Measurements from ENCODE around the gene GNAI3. TPM values are rescaled to one million over a fixed set of nuclear protein-coding genes. Genes with fewer than 3 reads are reported as not detected.

GNAI3 gene
- total RNA-seq, 4 donors from 2014 or later = 5.9 to 7.2 (median 6.6) TPM

- H3K36me3 ChIP-seq = no peaks in the 10 kb centered on the region
- H3K9me3 ChIP-seq = no peaks in the 10 kb centered on the region
- H3K4me1 ChIP-seq = peaks cover 19 to 34% (median 21%) of the 10 kb centered on the region in 4 donors
- intact Hi-C loops (cut with DNase I) = loop anchor here (5.0 kb wide), 1 partner anchor 103 kb away; the partner anchor contains the start of gene PSMA5
- 84% methylated on average over 5 of the region's 13 CpGs for WGBS
- no peak for DNase-seq (ENCODE audit: extremely low spot score)
- TF ChIP-seq POLR2AphosphoS5 (IDR thresholded peaks at IDR 0.05) = no peak
- TF ChIP-seq, protein P1, sequence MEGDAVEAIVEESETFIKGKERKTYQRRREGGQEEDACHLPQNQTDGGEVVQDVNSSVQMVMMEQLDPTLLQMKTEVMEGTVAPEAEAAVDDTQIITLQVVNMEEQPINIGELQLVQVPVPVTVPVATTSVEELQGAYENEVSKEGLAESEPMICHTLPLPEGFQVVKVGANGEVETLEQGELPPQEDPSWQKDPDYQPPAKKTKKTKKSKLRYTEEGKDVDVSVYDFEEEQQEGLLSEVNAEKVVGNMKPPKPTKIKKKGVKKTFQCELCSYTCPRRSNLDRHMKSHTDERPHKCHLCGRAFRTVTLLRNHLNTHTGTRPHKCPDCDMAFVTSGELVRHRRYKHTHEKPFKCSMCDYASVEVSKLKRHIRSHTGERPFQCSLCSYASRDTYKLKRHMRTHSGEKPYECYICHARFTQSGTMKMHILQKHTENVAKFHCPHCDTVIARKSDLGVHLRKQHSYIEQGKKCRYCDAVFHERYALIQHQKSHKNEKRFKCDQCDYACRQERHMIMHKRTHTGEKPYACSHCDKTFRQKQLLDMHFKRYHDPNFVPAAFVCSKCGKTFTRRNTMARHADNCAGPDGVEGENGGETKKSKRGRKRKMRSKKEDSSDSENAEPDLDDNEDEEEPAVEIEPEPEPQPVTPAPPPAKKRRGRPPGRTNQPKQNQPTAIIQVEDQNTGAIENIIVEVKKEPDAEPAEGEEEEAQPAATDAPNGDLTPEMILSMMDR (IDR thresholded peaks at IDR 0.05) = no peak
- no peak for TF ChIP-seq EP300 (IDR thresholded peaks at IDR 0.05)
- no peak for TF ChIP-seq POLR2A (IDR thresholded peaks at IDR 0.05; ENCODE audit: low read depth)
- H3K27ac ChIP-seq (replicated peaks in 1 of 4) = no peak overlapping the region
- no peaks in the 10 kb centered on the region for H3K27me3 ChIP-seq
- H3K4me3 ChIP-seq = no peak overlapping the region
These were observed 17.8 kb upstream of the GNAI3 start for GRCh38 chr1:109530457-109531087.

DNA sequence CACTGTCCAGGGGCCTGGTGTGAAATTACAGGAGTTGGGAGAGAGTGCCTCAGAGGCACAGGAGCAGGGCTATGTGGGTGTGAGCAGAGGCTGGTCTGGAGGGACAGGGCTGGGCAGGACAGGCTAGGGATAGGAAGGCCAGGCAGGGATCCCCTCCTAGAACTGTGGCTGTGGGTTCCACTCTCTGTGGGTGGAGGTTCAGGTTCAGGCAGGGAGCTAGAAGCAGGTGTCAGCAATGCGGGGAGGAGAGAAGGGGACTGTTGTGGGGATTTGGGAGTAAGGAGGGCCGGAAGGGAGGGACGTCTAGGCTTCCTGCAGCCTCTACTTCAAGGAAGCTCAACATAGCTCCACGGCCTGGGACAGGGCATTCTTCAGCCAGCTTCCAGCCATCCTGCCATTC lies 17.0 kb upstream of the GNAI3 start:
- Histone ChIP-seq H3K27me3 (no peaks in the 10 kb centered on the region), H3K4me3 (no peak overlapping the region), H3K9me3 (no peaks in the 10 kb centered on the region), H3K4me1 (peaks cover 27 to 42% (median 28%) of the 10 kb centered on the region in 4 donors), H3K36me3 (no peaks in the 10 kb centered on the region), H3K27ac (replicated peaks in 1 of 4) (no peak overlapping the region)
- DNase-seq (ENCODE audit: extremely low spot score) = no peak
- intact Hi-C loops (cut with DNase I) = loop anchor here (5.0 kb wide), 1 partner anchor 104 kb away; the partner anchor contains the start of gene PSMA5
- TF ChIP-seq, protein P1 (IDR thresholded peaks at IDR 0.05) = no peak
- TF ChIP-seq POLR2A (IDR thresholded peaks at IDR 0.05; ENCODE audit: low read depth) = no peak
- no peak for TF ChIP-seq EP300 (IDR thresholded peaks at IDR 0.05)
- no peak for TF ChIP-seq POLR2AphosphoS5 (IDR thresholded peaks at IDR 0.05)
- 88% methylated on average over 4 of the region's 4 CpGs for WGBS

- no peak overlapping the region for H3K27ac ChIP-seq (replicated peaks in 1 of 4)
- intact Hi-C loops (cut with DNase I) = loop anchor here (2.0 to 5.0 kb wide), 2 partner anchors 41 to 105 kb away; partner anchors contain the start of gene PSMA5
- DNase-seq (ENCODE audit: extremely low spot score) = no peak
- 41% methylated on average over 16 of the region's 16 CpGs for WGBS
- peaks cover 32 to 47% (median 32%) of the 10 kb centered on the region in 4 donors for H3K4me1 ChIP-seq
- peak overlapping the region; percentile 7 to 43 (median 20) for H3K4me3 ChIP-seq
- TF ChIP-seq POLR2A (IDR thresholded peaks at IDR 0.05; ENCODE audit: low read depth) (no peak), POLR2AphosphoS5 (IDR thresholded peaks at IDR 0.05) (no peak), EP300 (IDR thresholded peaks at IDR 0.05) (no peak)
- TF ChIP-seq, protein P1 (IDR thresholded peaks at IDR 0.05) = no peak
- no peaks in the 10 kb centered on the region for H3K9me3 ChIP-seq
- H3K27me3 ChIP-seq = no peaks in the 10 kb centered on the region
- H3K36me3 ChIP-seq = no peaks in the 10 kb centered on the region
These were observed 16.5 kb upstream of the GNAI3 start for GRCh38 chr1:109531826-109532364.

DNA sequence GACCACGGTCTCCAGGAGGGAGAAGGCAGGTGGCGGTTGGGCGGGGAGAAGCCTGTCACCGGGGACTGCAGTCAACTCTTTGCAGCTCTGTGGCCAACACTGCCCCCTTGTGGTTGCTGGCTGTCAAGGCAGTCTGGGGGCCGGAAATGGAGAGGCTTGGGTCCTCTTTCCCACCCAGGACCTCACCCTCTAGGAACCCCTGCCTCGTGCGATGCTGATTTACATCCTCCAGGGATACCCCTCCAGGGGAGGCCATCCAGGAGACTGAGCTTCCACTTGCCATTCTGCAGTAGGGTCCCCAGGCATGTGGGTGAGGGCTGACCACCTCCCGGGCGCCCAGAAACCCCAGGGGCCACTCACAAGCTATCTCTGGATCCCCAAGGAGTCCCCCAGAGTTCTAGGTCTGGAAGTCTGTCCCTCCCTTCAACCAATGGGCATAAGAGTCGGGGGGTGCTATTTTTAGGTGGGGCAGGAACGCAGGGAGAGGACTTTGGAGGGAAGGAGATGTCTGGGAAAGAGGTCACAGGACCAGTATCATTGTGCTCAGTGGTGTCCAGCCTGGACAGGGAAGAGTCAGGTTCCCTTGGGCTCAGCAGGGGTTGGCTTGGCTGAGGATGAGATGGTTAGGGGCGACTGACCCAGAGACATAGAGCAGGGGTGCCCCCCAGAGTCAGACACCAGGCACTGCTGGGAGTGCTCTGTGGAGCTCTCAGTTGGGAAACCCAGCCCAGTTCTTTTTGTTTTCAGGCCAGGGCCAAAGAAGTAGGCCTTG lies 15.9 kb upstream of the GNAI3 start:
- no peaks in the 10 kb centered on the region for H3K9me3 ChIP-seq
- H3K36me3 ChIP-seq = no peaks in the 10 kb centered on the region
- TF ChIP-seq EP300 (IDR thresholded peaks at IDR 0.05) = no peak
- TF ChIP-seq, protein P1 (IDR thresholded peaks at IDR 0.05) = peak; percentile 47 to 99 (median 98)
- TF ChIP-seq POLR2AphosphoS5 (IDR thresholded peaks at IDR 0.05) = peak in 1 of 2 donors; percentile 43
- H3K4me3 ChIP-seq = peak overlapping the region; percentile 7 to 43 (median 20)
- no peaks in the 10 kb centered on the region for H3K27me3 ChIP-seq
- DNase-seq (ENCODE audit: extremely low spot score) = no peak
- 16% methylated on average over 11 of the region's 12 CpGs for WGBS
- peaks cover 32 to 47% (median 32%) of the 10 kb centered on the region in 4 donors for H3K4me1 ChIP-seq
- H3K27ac ChIP-seq (replicated peaks in 1 of 4) = peak overlapping the region; percentile 7 to 65 (median 56)
- intact Hi-C loops (cut with DNase I) = loop anchor here (2.0 to 5.0 kb wide), 2 partner anchors 42 to 105 kb away; partner anchors contain the start of gene PSMA5

All from esophagus muscularis mucosa (tissue), 4 donors.